Mammary epithelial cell (primary cell): ENCODE results near the gene PPP1R8.
"Not testable (repeated sequence)": the region's sequence is repeated elsewhere in the genome, so short reads cannot be mapped to it uniquely, and the experiment has no call there.

Experiments used
- CTCF ChIP-seq, 2 donors: IDR thresholded peaks in 1 of 2; conservative IDR thresholded peaks in 1 of 2; 2 replicates each; pipeline ENCODE4 v1.5.1; 2011 to 2012; ENCODE audit warnings: inconsistent platforms in 2 of 2, low read length in 2 of 2, mild to moderate bottlenecking in 2 of 2, control low read depth in 1 of 2, low read depth in 1 of 2; ENCODE audit not compliant: insufficient read depth in 1 of 2; ENCODE audit errors: extremely low read depth in 1 of 2
- EZH2 ChIP-seq: IDR thresholded peaks from 2 replicates; pipeline ENCODE4 v1.6.1; 2012; ENCODE audit warnings: low read length, inconsistent platforms, borderline replicate concordance

GRCh38 chr1:27790270-27790669 lies 40.3 kb upstream of the PPP1R8 start:
- TF ChIP-seq CTCF (conservative IDR thresholded peaks at IDR 0.05 in 1 of 2, IDR thresholded peaks at IDR 0.05 in 1 of 2; ENCODE audit: extremely low read depth in 1 of 2, insufficient read depth in 1 of 2, low read depth in 1 of 2, low read length in 2 of 2); EZH2: not testable (repeated sequence)
